Measurements from ENCODE around the gene MAN1A2.
"Not testable (repeated sequence)": the region's sequence is repeated elsewhere in the genome, so short reads cannot be mapped to it uniquely, and the experiment has no call there.

Gene MAN1A2

GRCh38 chr1:117398957-117399356 lies 31.7 kb downstream of the MAN1A2 start:
- DNase-seq (ENCODE audit: low read depth), result no peak

- DNase-seq (ENCODE audit: low read depth), result no peak
Measured at GRCh38 chr1:117401761-117402160, 34.5 kb downstream of the MAN1A2 start.

- DNase-seq (ENCODE audit: low read depth), result no peak
Measured at GRCh38 chr1:117403597-117403996, 36.3 kb downstream of the MAN1A2 start.

- DNase-seq (ENCODE audit: low read depth), result no peak
Measured at GRCh38 chr1:117405042-117405441, 37.8 kb downstream of the MAN1A2 start.

- no peak for DNase-seq (ENCODE audit: low read depth)
Measured at GRCh38 chr1:117412472-117412871, 45.2 kb downstream of the MAN1A2 start.

GRCh38 chr1:117413412-117413811 lies 46.2 kb downstream of the MAN1A2 start:
- DNase-seq (ENCODE audit: low read depth), result no peak

GRCh38 chr1:117414943-117415342 lies 47.7 kb downstream of the MAN1A2 start:
- DNase-seq (ENCODE audit: low read depth), result no peak

- peak; percentile 35 for DNase-seq (ENCODE audit: low read depth)
Measured at GRCh38 chr1:117416004-117416403, 48.8 kb downstream of the MAN1A2 start.

GRCh38 chr1:117416546-117417125 lies 49.4 kb downstream of the MAN1A2 start:
- no peak for DNase-seq (ENCODE audit: low read depth)

GRCh38 chr1:117425050-117425734 lies 57.9 kb downstream of the MAN1A2 start:
- DNase-seq (ENCODE audit: low read depth), result no peak

- no peak for DNase-seq (ENCODE audit: low read depth)
Measured at GRCh38 chr1:117427297-117427696, 60.0 kb downstream of the MAN1A2 start.

GRCh38 chr1:117433943-117434342 lies 66.7 kb downstream of the MAN1A2 start:
- DNase-seq (ENCODE audit: low read depth), result no peak

- peak; percentile 15 for DNase-seq (ENCODE audit: low read depth)
Measured at GRCh38 chr1:117436513-117436912, 69.3 kb downstream of the MAN1A2 start.

- DNase-seq (ENCODE audit: low read depth), result peak; percentile 4
Measured at GRCh38 chr1:117447661-117448060, 80.4 kb downstream of the MAN1A2 start.

- no peak for DNase-seq (ENCODE audit: low read depth)
Measured at GRCh38 chr1:117452216-117452615, 85.0 kb downstream of the MAN1A2 start.

- no peak for DNase-seq (ENCODE audit: low read depth)
Measured at GRCh38 chr1:117453958-117454357, 86.7 kb downstream of the MAN1A2 start.

GRCh38 chr1:117458410-117458809 lies 91.2 kb downstream of the MAN1A2 start:
- not testable (repeated sequence) for DNase-seq (ENCODE audit: low read depth)

- peak; percentile 48 for DNase-seq (ENCODE audit: low read depth)
Measured at GRCh38 chr1:117466761-117467160, 99.5 kb downstream of the MAN1A2 start.

GRCh38 chr1:117467336-117467735 lies 100.1 kb downstream of the MAN1A2 start:
- DNase-seq (ENCODE audit: low read depth), result peak; percentile 34

- no peak for DNase-seq (ENCODE audit: low read depth)
Measured at GRCh38 chr1:117473063-117473462, 105.8 kb downstream of the MAN1A2 start.

GRCh38 chr1:117475495-117475894 lies 108.2 kb downstream of the MAN1A2 start:
- DNase-seq (ENCODE audit: low read depth), result not testable (repeated sequence)

- DNase-seq (ENCODE audit: low read depth), result no peak
Measured at GRCh38 chr1:117479086-117479485, 111.8 kb downstream of the MAN1A2 start.

- no peak for DNase-seq (ENCODE audit: low read depth)
Measured at GRCh38 chr1:117481410-117481809, 114.2 kb downstream of the MAN1A2 start.

- no peak for DNase-seq (ENCODE audit: low read depth)
Measured at GRCh38 chr1:117493906-117494305, 126.7 kb downstream of the MAN1A2 start.
